Small intestine (tissue), 7 donors: ENCODE measurements around the gene ZSWIM3. TPM values are rescaled to one million over a fixed set of nuclear protein-coding genes. Genes with fewer than 3 reads are reported as not detected.

Source experiments
- DNase-seq, 2 donors: peaks; one replicate each; pipeline versions ENCODE4 v3.0.0 to v3.0.0-alpha.2; 2013
- FAIRE-seq: peaks from 2 replicates; lab custom pipeline; 2012; peaks lifted over from hg19 to GRCh38; lab: Jason Lieb, UNC
- H3K27ac ChIP-seq, 3 donors: one replicate each; pipeline ENCODE4 v1.5.1; 2013; ENCODE audit warnings: low read length in 2 of 3, mild to moderate bottlenecking in 2 of 3, control low read depth in 1 of 3, inconsistent platforms in 1 of 3, low read depth in 1 of 3, moderate library complexity in 1 of 3
- H3K27me3 ChIP-seq, 3 donors: one replicate each; pipeline ENCODE4 v1.6.1; 2013; ENCODE audit warnings: low read length in 3 of 3, inconsistent platforms in 1 of 3; ENCODE audit not compliant: control insufficient read depth in 3 of 3, insufficient read depth in 3 of 3
- H3K36me3 ChIP-seq, 3 donors: one replicate each; pipeline ENCODE4 v1.6.1; 2013; ENCODE audit warnings: low read length in 3 of 3, inconsistent platforms in 1 of 3, low read depth in 1 of 3, mild to moderate bottlenecking in 1 of 3, moderate library complexity in 1 of 3; ENCODE audit not compliant: control insufficient read depth in 3 of 3, insufficient read depth in 2 of 3
- H3K4me1 ChIP-seq, 3 donors: one replicate each; pipeline ENCODE4 v1.6.1; 2013; ENCODE audit warnings: low read length in 2 of 3, inconsistent platforms in 1 of 3, low read depth in 1 of 3, mild to moderate bottlenecking in 1 of 3, moderate library complexity in 1 of 3; ENCODE audit not compliant: control insufficient read depth in 3 of 3, insufficient read depth in 2 of 3
- H3K4me3 ChIP-seq, 3 donors: one replicate each; pipeline ENCODE4 v1.5.1; 2013; ENCODE audit warnings: low read length in 3 of 3, control low read depth in 1 of 3, inconsistent platforms in 1 of 3, low read depth in 1 of 3, mild to moderate bottlenecking in 1 of 3, moderate library complexity in 1 of 3
- H3K9me3 ChIP-seq, 2 donors: one replicate each; pipeline ENCODE4 v1.6.1; 2013; ENCODE audit warnings: low read depth in 1 of 2, low read length in 1 of 2; ENCODE audit not compliant: control insufficient read depth in 2 of 2, insufficient read depth in 1 of 2
- WGBS, 3 donors: extraction: QIAGEN DNeasy Blood & Tissue Kit; methylation state at CpG; one replicate each; pipeline ENCODE4 v1.1.7; 2013; 5-methylcytosine and 5-hydroxymethylcytosine counted together
- polyA plus RNA-seq, 4 donors: library from polyadenylated mRNA; stranded (reverse) in 3 of 4; unstranded in 1 of 4; fragments of 200-250 nt in 3 of 4; fragments of 120-200 nt in 1 of 4; gene quantifications; one replicate each; pipeline versions ENCODE4 v1.2.1 to v1.2.3, GENCODE V29; 2013
- donor health status: healthy with polysubstance abuse.
- donor health status: control.
- donor health status: control.
- donor health status: Bipolar disorder and iron deficiency.
- donor health status: healthy.

Gene ZSWIM3
- polyA plus RNA-seq, 4 donors: 2.7 to 6.8 (median 4.1) TPM

DNA sequence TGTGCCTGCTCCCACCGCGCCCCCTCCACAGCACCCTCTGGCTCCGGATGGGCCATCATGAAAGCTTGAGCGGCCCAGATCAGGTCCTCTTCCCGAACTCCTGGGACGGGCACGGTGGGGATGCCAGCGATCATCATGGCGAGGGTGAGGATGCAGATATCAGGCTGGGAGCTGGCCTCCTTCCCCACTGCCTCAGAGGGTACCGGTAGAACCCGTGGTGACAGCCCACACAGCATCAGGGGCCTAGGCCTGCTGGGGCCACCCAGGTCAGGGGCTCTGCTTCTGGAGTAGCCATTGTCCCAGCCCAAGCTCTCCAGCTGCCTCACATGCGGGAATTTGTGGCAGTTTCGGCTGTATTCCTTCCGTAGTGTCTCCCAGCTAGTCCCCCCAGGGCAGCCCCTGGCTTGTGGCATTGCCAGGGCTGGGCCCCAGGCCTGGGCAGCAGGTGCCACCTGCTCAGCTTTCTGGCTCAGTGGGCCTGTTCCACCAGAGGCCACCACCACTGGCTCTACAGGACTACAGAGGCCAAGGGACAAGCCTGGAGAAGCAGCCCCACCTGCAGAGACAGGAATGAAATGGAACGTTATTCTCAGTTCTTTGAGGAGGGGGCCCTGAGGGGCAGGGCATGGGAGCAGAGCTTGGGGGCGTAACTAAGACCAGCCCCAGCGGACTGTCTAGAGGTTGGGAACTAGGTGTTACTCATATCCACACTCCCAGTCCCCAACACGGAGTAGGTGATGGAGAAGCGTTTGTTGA is 29.4 kb downstream of the ZSWIM3 start:
- WGBS, 3 donors: 91 to 93% (median 91%) methylated on average over 18 to 19 of the region's 19 CpGs

GRCh38 chr20:45887346-45887715 is 29.9 kb downstream of the ZSWIM3 start, which contains the start of gene SPATA25:
Gene SPATA25, minus strand, starts transcription at chr20:45887622. Its CDS starts 32 bp downstream, at chr20:45887590.
- H3K4me1 ChIP-seq: peaks cover 0 to 14% (median 0%) of the 10 kb centered on the region in 3 donors
- peak within 1 kb of the TSS in 1 of 3 donors; percentile 70 for H3K4me3 ChIP-seq
- peaks cover 0 to 53% (median 3%) of the 10 kb centered on the region in 3 donors for H3K36me3 ChIP-seq
- H3K27ac ChIP-seq: no peak within 1 kb of the TSS
- WGBS, 3 donors: 93 to 95% (median 93%) methylated on average over 8 of the region's 8 CpGs
- H3K27me3 ChIP-seq: no peaks in the 10 kb centered on the region
- no peak for FAIRE-seq
- H3K9me3 ChIP-seq: no peaks in the 10 kb centered on the region
- no peak for DNase-seq

More for the DNA sequence above, 29.4 kb downstream of the ZSWIM3 start:
- peaks cover 0 to 52% (median 3%) of the 10 kb centered on the region in 3 donors for H3K36me3 ChIP-seq
- FAIRE-seq (no peak), DNase-seq (no peak)
- H3K27me3 ChIP-seq: no peaks in the 10 kb centered on the region
- no peak overlapping the region for H3K27ac ChIP-seq
- peaks cover 0 to 13% (median 0%) of the 10 kb centered on the region in 3 donors for H3K4me1 ChIP-seq
- no peaks in the 10 kb centered on the region for H3K9me3 ChIP-seq
- no peak overlapping the region for H3K4me3 ChIP-seq

GRCh38 chr20:45888681-45889080 is 31.3 kb downstream of the ZSWIM3 start:
- FAIRE-seq (no peak), DNase-seq (no peak)
- Histone ChIP-seq H3K9me3 (no peaks in the 10 kb centered on the region), H3K4me3 (peak overlapping the region in 1 of 3 donors; percentile 70), H3K27me3 (no peaks in the 10 kb centered on the region), H3K27ac (no peak overlapping the region), H3K4me1 (peaks cover 0 to 25% (median 6%) of the 10 kb centered on the region in 3 donors), H3K36me3 (peaks cover 0 to 52% (median 2%) of the 10 kb centered on the region in 3 donors)
- WGBS, 3 donors: 88 to 94% (median 89%) methylated on average over 3 of the region's 3 CpGs

DNA sequence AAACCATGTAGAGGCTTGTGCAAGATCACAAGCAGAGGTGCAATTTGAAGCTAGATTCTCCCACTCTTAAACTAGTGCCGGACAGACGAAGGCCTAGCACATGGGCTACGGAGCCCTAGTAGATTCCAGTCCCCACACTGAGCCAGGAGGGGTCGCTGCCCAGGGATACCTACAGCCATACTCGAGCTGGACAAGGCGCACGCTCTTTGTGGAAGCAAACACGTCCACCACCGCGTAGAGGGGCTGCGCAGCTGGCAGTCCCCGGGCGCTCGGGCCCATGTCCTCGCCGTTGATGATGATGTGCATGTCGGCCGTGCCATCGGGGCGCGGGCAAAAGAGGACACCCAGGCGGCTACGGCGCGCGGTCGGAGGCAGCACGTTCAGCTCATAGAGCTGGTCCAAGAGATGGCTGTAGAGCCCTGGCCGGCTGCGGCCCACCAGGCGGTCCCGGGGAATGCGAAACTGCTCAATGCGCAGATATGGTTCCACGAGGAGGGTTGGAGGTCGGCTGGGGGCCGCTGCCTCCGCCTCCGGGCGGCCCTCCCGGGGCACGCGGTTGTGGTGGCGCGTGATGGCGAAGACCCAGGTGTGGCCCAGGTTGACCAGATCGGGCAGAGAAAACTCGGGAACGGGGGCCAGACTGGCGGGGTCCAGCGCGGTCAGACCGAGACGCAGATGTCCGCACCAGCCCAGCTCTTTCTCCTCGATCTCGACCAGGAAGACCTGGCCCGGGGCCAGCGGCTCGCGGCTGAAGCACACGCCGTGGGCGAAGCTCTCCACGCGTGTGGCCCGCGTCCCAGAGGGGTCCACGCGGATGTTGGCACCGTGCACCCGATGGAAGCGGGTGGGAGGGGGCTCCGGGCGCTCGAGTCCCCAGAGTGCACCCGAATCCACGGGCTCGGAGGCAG is 32.9 kb downstream of the ZSWIM3 start:
- Histone ChIP-seq H3K36me3 (peaks cover 2 to 57% (median 6%) of the 10 kb centered on the region in 3 donors), H3K4me3 (peak overlapping the region; percentile 70 to 90 (median 81)), H3K27me3 (no peaks in the 10 kb centered on the region), H3K4me1 (peaks cover 0 to 27% (median 6%) of the 10 kb centered on the region in 3 donors), H3K9me3 (no peaks in the 10 kb centered on the region), H3K27ac (peak overlapping the region; percentile 69 to 86 (median 85))
- FAIRE-seq (no peak), DNase-seq (peak; percentile 74 to 90)
- WGBS, 3 donors: 1 to 4% (median 2%) methylated on average over 68 to 79 of the region's 79 CpGs

DNA sequence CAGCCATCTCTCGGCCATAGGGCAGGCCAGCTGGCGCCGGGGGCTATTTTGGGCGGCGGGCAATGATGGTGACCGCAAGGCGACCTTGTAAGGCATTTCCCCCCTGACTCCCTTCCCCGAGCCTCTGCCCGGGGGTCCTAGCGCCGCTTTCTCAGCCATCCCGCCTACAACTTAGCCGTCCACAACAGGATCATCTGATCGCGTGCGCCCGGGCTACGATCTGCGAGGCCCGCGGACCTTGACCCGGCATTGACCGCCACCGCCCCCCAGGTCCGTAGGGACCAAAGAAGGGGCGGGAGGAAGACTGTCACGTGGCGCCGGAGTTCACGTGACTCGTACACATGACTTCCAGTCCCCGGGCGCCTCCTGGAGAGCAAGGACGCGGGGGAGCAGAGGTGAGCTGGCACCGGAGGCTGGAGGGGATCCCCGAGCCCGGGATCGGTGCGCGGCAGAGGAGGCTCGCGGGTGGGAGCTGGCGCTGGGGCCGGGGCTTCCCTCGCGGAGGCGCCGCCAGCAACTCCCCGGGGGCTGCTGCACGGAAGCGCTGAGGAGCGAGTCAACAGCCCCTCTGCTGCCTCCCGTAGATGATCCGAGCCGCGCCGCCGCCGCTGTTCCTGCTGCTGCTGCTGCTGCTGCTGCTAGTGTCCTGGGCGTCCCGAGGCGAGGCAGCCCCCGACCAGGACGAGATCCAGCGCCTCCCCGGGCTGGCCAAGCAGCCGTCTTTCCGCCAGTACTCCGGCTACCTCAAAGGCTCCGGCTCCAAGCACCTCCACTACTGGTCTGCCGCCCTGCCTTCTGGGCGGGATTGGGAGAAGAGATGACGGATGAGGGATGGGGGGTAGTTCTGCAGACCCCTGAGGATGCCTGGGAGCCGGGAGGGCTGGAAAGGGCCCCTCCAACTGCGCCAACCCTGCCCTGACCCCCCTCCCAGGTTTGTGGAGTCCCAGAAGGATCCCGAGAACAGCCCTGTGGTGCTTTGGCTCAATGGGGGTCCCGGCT is 33.9 kb downstream of the ZSWIM3 start, which contains the start of the genes CTSA and NEURL2:
Gene CTSA, plus strand, starts transcription at position 351 of the 999 bp plus-strand sequence. Its CDS starts 234 bp downstream, at position 585.
Gene NEURL2, minus strand, starts transcription at position 224 of the 999 bp plus-strand sequence. Its CDS starts 217 bp downstream, at position 7.
- H3K9me3 ChIP-seq: no peaks in the 10 kb centered on the region
- H3K27ac ChIP-seq: peak within 1 kb of the TSS; percentile 69 to 86 (median 85)
- H3K27me3 ChIP-seq: no peaks in the 10 kb centered on the region
- H3K4me1 ChIP-seq: peaks cover 0 to 25% (median 6%) of the 10 kb centered on the region in 3 donors
- DNase-seq (peak; percentile 96 to 98), FAIRE-seq (no peak)
- peak within 1 kb of the TSS; percentile 70 to 90 (median 81) for H3K4me3 ChIP-seq
- peaks cover 2 to 64% (median 6%) of the 10 kb centered on the region in 3 donors for H3K36me3 ChIP-seq
- WGBS, 3 donors: 0 to 1% (median 0%) methylated on average over 57 to 78 of the region's 78 CpGs

DNA sequence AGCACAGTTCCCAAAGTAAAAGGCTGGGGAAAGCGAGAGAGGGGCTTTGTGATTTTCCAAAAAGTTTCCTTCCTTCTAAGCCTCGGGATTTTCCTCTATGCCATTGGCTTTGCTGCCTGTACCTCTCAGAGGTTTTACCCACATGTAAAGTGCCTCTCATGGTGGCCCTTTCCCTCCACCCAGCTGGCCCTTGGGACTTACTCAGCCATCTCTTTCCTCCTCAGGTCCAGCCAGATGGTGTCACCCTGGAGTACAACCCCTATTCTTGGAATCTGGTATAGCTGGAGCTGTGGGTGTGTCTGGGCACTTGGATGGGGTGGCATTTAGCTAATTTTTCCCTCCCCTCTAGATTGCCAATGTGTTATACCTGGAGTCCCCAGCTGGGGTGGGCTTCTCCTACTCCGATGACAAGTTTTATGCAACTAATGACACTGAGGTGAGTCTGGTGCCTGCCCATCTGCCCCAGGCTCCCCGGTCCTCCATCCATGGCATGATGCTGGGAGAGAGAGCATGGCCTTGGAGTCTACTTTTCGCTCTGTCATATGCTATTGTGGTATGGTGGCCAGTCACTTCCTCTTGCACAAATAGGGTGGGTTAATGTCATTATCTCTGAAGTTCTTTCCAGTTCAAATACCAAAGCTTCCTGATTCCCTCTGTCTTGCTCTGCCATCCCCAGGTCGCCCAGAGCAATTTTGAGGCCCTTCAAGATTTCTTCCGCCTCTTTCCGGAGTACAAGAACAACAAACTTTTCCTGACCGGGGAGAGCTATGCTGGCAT is 34.8 kb downstream of the ZSWIM3 start:
- Histone ChIP-seq H3K27me3 (no peaks in the 10 kb centered on the region), H3K27ac (peak overlapping the region; percentile 12 to 86 (median 39)), H3K36me3 (peaks cover 2 to 64% (median 11%) of the 10 kb centered on the region in 3 donors), H3K4me1 (peaks cover 0 to 22% (median 6%) of the 10 kb centered on the region in 3 donors), H3K9me3 (no peaks in the 10 kb centered on the region), H3K4me3 (peak overlapping the region; percentile 70 to 90 (median 81))
- no peak for FAIRE-seq
- WGBS, 3 donors: 76 to 81% (median 80%) methylated on average over 9 of the region's 9 CpGs
- DNase-seq: peak; percentile 48 to 49
